ENCODE results near the gene NRARP.

- no peak for TF ChIP-seq CTCF (IDR thresholded peaks at IDR 0.05)
- TF ChIP-seq EZH2 (IDR thresholded peaks at IDR 0.05): no peak
Observed at GRCh38 chr9:137255448-137256114, 46.5 kb downstream of the NRARP start.

Data from neural progenitor cell (in vitro differentiated cells).